ENCODE measurements around the gene LIG1. TPM values are rescaled to one million over a fixed set of nuclear protein-coding genes. Genes with fewer than 3 reads are reported as not detected.
A peak's percentile ranks its signal among the peaks of the same experiment; 100 is the strongest.

Gene LIG1
- total RNA-seq, 1 donor, result 11.9 TPM

GRCh38 chr19:48210005-48210404, 39.9 kb upstream of the LIG1 start:
- Histone ChIP-seq H3K27ac (ENCODE audit: low read depth, low read length) (no peak overlapping the region), H3K27me3 (ENCODE audit: insufficient read depth, low read length) (no peaks in the 10 kb centered on the region), H3K4me3 (ENCODE audit: insufficient read depth, low read length) (no peak overlapping the region), H4K20me1 (ENCODE audit: insufficient read depth, low read length) (no peaks in the 10 kb centered on the region), H2AFZ (ENCODE audit: low read length) (no peak overlapping the region), H3K4me2 (ENCODE audit: insufficient read depth, low read length) (no peak overlapping the region), H3K36me3 (ENCODE audit: insufficient read depth, low read length) (no peaks in the 10 kb centered on the region), H3K79me2 (ENCODE audit: insufficient read depth, low read length) (peaks cover 5% of the 10 kb centered on the region), H3K9me3 (ENCODE audit: low read depth, low read length) (no peaks in the 10 kb centered on the region), H3K4me1 (ENCODE audit: insufficient read depth, low read length) (peaks cover under 1% of the 10 kb centered on the region)
- no peak for DNase-seq (ENCODE audit: insufficient read length, low spot score, missing footprints)
- no peak for TF ChIP-seq CTCF (IDR thresholded peaks at IDR 0.05; ENCODE audit: extremely low read depth, low read depth, low read length)

GRCh38 chr19:48206397-48207093, 36.4 kb upstream of the LIG1 start:
- no peak for TF ChIP-seq CTCF (IDR thresholded peaks at IDR 0.05; ENCODE audit: extremely low read depth, low read depth, low read length)
- Histone ChIP-seq H3K27ac (ENCODE audit: low read depth, low read length) (no peak overlapping the region), H2AFZ (ENCODE audit: low read length) (no peak overlapping the region), H3K27me3 (ENCODE audit: insufficient read depth, low read length) (no peaks in the 10 kb centered on the region), H3K9me3 (ENCODE audit: low read depth, low read length) (no peaks in the 10 kb centered on the region), H3K4me3 (ENCODE audit: insufficient read depth, low read length) (no peak overlapping the region), H3K36me3 (ENCODE audit: insufficient read depth, low read length) (no peaks in the 10 kb centered on the region), H3K4me2 (ENCODE audit: insufficient read depth, low read length) (no peak overlapping the region), H4K20me1 (ENCODE audit: insufficient read depth, low read length) (no peaks in the 10 kb centered on the region), H3K4me1 (ENCODE audit: insufficient read depth, low read length) (peaks cover 13% of the 10 kb centered on the region), H3K79me2 (ENCODE audit: insufficient read depth, low read length) (peaks cover 7% of the 10 kb centered on the region)
- no peak for DNase-seq (ENCODE audit: insufficient read length, low spot score, missing footprints)

- DNase-seq (ENCODE audit: insufficient read length, low spot score, missing footprints), result peak; percentile 98
- no peak for TF ChIP-seq CTCF (IDR thresholded peaks at IDR 0.05; ENCODE audit: extremely low read depth, low read depth, low read length)
Observed at GRCh38 chr19:48203794-48204628, 33.9 kb upstream of the LIG1 start.

GRCh38 chr19:48203222-48203793, 33.2 kb upstream of the LIG1 start:
- H3K4me2 ChIP-seq (ENCODE audit: insufficient read depth, low read length), result peak overlapping the region; percentile 82
- H3K9me3 ChIP-seq (ENCODE audit: low read depth, low read length), result no peaks in the 10 kb centered on the region
- no peak for DNase-seq (ENCODE audit: insufficient read length, low spot score, missing footprints)
- peaks cover 7% of the 10 kb centered on the region for H3K79me2 ChIP-seq (ENCODE audit: insufficient read depth, low read length)
- H4K20me1 ChIP-seq (ENCODE audit: insufficient read depth, low read length), result no peaks in the 10 kb centered on the region
- peak overlapping the region; percentile 93 for H2AFZ ChIP-seq (ENCODE audit: low read length)
- H3K4me1 ChIP-seq (ENCODE audit: insufficient read depth, low read length), result peaks cover 13% of the 10 kb centered on the region
- no peaks in the 10 kb centered on the region for H3K27me3 ChIP-seq (ENCODE audit: insufficient read depth, low read length)
- peak overlapping the region; percentile 74 for H3K27ac ChIP-seq (ENCODE audit: low read depth, low read length)
- H3K36me3 ChIP-seq (ENCODE audit: insufficient read depth, low read length), result no peaks in the 10 kb centered on the region
- TF ChIP-seq CTCF (IDR thresholded peaks at IDR 0.05; ENCODE audit: extremely low read depth, low read depth, low read length), result no peak
- peak overlapping the region; percentile 85 for H3K4me3 ChIP-seq (ENCODE audit: insufficient read depth, low read length)

More at GRCh38 chr19:48203794-48204628, 33.9 kb upstream of the LIG1 start:
- Histone ChIP-seq H2AFZ (ENCODE audit: low read length) (peak overlapping the region; percentile 93), H3K4me3 (ENCODE audit: insufficient read depth, low read length) (peak overlapping the region; percentile 85), H3K36me3 (ENCODE audit: insufficient read depth, low read length) (no peaks in the 10 kb centered on the region), H4K20me1 (ENCODE audit: insufficient read depth, low read length) (no peaks in the 10 kb centered on the region), H3K9me3 (ENCODE audit: low read depth, low read length) (no peaks in the 10 kb centered on the region), H3K27me3 (ENCODE audit: insufficient read depth, low read length) (no peaks in the 10 kb centered on the region), H3K79me2 (ENCODE audit: insufficient read depth, low read length) (peaks cover 7% of the 10 kb centered on the region), H3K27ac (ENCODE audit: low read depth, low read length) (peak overlapping the region; percentile 74), H3K4me2 (ENCODE audit: insufficient read depth, low read length) (peak overlapping the region; percentile 82), H3K4me1 (ENCODE audit: insufficient read depth, low read length) (peaks cover 13% of the 10 kb centered on the region)

All from osteoblast (primary cell).